AML-193 (cell line): ENCODE data around the gene IL12A.

Experiments used
- DNase-seq, 2 experiments: peaks; one replicate each; lab custom pipeline; 2025; lab: John Stamatoyannopoulos, UW

The IL12A gene

DNA sequence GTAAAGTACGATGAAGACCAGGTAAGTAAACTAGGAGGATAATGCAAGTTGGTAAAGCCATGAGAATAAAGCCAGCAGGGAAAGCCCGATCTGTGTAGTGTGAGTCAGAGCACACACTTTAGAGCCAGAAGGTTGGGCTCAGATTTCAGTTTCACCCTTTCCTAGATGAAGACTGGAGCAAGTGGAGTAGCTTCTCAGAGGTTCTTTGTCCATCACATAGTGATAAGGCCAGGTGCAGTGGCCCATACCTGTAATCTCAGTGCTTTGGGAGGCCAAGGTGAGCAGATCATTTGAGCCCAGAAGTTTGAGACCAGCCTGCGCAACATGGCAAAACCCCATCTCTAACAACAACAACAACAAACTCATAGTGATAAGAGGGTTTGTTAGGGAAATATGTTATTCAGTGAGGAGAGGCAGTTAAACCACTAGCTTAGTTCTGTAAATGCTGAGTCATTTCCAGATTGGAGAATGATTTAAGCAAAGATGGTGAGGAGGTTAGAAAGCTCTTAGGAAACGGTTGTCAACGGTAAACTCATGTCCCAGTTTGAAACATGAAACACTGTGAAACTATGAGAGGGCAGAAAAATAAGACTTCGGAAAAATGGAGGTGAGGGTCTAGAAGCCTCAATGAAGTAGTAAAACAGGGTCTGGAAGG, 39.0 kb downstream of the IL12A start:
- peak; percentile 78 to 80 for DNase-seq

DNA sequence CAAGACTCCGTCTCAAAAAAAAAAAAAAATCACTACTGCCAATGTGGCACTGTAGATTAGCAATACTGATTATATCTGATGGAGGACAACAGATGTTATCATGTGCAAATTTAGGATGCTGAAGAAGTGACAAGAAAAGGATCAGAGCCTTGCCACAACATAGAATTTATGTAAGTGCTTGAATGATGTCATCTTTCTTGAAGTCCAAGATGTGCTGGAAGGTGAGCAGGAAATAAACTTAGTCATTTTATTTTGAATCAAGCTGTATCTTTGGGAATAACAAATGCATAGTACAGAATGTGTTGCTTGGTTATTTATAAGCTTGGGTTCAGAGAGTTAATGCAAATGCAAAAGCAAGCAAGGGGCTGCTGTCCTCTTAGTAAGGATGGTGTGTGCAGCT, 47.1 kb downstream of the IL12A start:
- no peak for DNase-seq

DNA sequence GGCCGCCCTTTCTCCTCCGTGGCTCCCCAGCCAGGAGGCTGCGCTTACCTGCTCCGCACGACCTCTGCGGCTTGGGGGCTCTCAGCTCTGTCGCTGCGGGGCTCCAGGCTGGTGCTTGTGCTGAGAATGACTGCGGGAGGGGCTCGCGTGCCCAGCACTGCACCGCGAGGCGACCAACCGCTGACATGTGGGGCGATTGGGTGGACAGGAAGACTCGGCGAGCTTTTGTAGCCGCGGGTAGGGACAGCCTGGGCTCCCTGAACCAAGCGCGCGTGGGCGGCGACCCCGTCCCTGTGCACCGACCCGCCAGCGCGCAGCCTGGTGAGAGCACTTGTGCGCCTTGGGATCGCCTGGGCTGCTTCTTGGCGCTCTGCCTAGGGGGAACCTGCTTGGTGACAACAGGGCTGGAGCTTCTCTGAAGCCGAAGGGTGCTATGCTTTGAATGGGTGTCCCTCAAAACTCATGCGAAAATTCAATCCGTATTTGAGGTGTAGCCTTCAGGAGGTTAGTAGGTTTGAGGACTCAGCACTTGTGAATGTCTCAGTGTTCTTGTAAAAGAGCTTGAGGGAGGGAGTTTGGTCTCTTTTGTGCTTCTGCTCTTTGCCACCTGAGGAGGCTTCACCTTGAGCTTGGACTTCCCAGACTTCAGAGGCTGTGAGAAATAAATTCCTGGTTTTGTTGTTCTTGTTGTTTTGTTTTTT, 50.4 kb downstream of the IL12A start:
- DNase-seq, result no peak

DNA sequence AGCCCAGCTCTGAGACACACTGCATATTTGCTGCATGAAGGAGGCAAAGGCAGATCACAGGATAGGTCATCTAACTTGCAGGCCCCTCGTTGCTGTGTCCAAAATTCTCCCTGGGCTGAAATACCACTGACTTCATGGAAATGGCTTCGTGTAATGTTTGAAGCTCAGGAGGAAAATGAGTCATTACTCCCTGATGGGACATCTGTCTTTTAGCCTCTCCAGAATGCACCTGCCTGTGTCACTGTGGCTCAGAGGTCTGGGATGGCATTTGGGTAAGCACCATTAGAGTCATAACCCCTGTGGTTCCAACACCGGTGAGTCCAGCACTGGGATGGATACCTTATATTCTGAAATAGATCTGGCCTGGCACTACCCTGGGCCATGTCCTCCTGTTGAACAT, 51.5 kb downstream of the IL12A start:
- DNase-seq, result no peak

DNA sequence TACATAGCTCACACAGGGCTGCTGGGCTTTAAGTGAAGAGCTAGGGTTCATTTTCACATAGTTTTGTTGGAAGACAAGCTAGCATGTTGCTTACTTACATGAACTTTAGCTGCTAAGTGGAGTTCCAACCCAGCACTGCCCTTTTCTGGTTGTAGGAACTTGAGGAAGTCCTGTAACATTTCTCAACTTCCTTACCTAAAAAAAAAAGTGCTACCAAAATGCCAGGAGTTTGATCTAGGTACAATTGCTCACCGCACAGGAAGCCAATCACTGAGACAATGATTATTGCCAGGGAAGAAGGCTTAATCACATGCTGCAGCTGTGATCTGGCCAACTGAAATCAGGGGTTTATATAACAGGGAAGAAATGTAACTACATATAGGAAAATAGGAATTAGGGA, 52.8 kb downstream of the IL12A start:
- DNase-seq, result peak; percentile 27 to 32

DNA sequence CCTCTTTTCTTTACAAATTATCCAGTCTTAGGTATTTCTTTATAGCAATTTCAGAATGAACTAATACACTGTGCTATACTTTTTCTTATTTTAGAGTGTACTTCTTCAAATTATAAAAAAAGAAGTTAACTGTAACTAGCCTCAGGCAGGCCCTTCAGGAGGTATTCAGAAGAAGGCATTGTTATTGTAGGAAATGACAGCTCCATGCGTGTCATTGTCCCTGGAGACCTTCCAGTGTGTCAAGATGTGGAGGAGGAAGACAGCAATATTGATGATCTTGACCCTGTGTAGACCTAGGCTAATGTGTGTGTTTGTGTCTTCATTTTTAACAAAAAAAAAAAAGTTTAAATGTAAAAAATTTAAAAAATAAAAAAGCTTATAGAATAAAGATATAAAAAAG, 55.5 kb downstream of the IL12A start:
- peak in 1 of 2 experiments; percentile 4 for DNase-seq
